ENCODE data around the gene LRP1B.
A peak's percentile ranks its signal among the peaks of the same experiment; 100 is the strongest.

LRP1B gene

DNA sequence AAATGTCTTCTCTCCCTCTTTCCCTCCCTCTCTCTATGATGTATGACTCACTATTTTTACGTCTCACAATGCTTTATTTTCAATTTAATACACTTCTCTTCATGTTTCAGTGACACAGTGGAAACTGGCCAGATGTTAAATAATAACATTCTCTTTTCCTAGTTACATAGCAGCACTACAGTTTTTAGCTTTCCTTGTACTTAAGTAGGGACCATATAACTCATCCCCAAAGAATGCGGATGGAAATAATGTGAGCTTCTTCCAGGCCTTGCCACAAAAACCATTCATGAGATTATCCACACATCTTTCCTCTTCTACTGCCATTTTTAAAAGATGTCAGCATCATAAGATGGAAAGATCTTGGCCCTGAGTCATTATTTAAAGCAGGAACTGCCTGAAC, 789.4 kb downstream of the LRP1B start:
- no peak for DNase-seq

DNA sequence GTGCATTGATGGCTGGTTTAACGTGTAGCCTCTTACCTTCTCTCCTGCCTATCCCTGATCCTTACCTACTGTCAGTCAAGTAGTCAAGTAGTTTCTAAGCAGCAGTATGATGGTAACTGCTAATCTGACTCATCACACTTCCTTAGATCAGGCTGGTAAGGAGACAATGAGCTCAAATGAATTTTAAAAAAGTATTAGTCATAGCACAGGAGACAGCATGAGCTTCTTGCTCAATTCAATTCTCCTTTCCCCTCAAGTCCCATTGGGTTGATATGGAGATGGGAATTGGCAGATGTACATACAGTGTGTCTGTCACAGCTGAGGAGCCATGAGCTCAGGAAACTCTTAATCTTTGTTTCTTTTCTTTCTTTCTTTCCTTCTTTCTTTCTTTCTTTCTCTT, 799.7 kb downstream of the LRP1B start:
- no peak for DNase-seq

DNA sequence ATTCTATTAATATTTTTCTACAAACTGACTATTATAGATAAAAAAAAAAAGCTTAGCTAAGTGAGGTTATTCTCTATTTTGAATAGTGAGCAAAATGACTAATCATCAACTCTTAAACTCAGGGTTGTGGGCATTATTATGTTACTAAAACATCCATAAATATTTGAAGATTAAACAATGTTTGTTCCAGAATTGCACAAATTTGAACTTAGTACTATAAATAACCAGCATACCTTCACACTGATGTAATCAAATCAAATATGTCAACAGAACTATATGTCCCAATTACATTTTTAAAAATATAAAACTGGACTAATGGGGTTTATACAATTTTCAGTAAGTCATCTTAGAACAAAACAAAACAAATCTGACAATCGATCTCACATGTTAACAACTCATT, 800.9 kb downstream of the LRP1B start:
- DNase-seq = no peak

DNA sequence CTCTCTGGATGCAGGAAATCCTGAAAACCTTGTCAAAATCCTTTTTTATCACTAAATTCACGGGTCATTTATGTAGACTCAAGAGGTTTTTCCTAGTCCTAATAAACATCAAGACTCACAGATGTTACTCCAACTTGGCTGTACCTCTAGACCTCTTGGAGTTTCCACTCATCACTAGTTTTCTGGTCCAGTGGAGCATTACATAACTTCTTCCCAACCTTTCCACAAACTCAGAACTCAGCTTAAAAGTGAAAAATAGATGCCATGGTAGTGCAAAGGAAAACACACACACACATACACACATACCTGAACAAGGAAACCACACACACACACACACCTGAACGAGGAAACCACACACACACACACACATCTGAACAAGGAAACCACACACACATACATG, 807.2 kb downstream of the LRP1B start:
- no peak for DNase-seq

DNA sequence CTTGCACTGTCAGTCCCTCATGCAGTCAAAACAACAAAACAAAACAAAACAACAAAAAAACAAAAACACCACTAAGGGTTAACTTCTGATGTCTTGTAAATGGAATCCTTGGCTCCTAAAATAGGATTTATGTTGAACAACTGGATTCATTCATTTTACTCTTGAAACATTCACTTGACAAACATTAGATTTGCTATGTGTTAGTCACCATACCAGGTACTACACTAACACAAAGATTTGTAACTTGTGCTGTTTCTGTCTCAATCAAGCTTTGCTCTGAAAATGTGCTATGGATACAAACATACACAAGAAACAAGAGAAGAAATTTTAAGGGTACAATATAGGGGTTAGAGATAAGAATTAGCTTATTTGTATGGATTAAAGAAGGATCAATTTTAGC, 812.8 kb downstream of the LRP1B start:
- DNase-seq = no peak

DNA sequence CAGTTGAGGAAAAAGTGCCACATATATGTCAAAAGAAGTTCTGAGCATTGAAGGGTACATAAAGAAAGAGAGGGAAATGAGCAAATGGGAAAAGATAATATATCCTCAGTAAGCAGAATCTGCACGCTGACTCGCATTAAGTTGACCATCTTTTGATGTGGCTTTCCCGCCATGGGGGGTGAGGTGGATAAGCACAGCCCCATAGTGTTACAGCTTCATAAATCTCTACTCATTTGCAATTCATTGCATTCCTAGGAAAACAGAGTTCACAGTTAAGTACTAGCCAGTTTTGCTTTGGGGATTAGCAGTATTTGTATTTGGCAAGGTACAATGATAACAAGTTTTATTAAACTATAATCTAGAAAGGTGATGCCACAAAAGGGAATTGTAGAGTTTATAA, 814.2 kb downstream of the LRP1B start:
- no peak for DNase-seq

DNA sequence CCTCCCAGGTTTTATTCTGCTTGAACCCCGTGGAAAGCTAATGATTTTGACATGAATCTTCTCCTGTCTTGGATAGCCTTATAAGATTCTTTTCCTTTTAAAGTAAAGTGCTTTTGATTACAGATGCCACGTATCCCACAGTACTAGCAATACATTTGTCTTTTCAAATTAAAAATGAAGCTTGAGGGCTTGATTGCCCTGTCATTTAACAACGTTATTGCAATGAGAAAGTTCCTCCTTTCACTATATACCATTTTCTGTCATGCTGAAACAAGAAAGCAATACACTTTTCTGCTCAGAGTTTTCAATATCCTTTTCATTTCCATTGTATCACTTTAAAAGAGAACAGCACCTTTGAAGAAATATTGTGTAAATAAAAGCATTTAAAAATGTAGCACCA, 814.7 kb downstream of the LRP1B start:
- DNase-seq = no peak

DNA sequence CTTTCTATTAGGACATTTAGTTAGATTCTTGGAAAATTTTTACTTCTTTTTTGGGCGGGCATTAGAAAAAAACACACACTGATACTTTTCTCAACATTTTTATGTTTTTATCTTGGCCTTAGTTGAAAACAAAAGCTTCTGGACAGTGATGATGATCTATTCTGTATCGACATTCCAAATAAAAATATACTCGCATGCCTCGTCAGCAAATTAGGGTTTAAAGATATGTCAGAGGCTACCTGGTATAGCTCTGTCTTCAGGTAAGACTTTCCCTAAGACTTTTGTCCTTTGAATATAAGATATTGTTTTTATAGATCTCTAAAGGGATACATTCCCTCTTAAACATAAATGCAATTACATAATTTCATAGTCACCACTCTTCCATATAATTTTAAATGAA, 816.8 kb downstream of the LRP1B start:
- DNase-seq = no peak

DNA sequence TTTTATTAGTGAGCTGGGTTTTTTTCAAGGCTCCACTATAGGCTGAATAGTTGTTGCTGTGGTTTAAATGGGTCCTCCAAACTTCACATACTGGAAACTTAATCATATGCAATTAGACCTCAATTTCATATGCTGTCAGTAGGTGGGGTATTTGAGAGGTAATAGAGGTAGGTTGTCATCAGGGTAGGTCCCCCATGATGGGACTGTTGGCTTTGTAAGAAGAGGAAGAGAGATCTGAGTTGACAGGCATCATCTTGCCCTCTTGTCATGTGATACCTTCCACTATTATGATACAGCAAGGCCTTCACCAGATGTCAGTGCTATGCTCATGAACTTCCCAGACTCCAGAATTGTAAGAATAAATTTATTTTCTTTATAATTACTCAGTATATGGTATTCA, 819.4 kb downstream of the LRP1B start:
- no peak for DNase-seq

DNA sequence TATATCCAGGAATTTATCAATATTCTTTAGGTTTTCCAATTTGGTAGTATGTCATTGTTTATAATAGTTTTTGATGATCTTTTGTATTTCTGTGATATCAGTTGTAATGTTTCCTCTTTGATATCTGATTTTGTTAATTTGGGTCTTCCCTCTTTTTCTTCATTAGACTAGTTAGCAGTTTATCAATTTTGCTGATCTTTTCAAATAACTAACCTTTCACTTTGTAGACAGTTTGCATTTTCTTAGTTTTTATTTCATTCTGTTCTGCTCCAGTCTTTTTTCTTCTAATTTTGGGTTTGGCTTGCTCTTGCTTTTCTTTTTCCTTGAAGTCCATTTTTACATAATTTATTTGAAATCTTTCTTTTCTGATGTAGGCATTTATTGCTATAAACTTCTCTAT, 824.4 kb downstream of the LRP1B start:
- DNase-seq = no peak

DNA sequence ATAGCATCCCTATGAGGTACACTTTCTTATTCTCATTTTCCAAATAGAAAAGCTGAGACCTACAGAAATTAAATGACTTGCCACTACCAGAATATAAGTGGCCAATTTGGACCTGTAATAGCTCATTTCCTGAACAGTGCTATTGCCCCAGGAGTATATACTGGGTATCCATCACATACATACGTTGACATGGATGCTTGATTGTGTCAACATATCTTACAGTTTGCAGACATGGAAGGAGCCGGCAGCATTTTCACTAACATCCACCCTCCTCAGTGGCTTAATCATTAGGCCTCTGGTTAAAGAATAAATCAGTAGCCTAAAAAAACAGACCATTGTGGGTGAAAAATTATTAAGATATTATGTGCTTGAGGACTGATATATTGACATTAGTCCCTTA, 829.3 kb downstream of the LRP1B start:
- no peak for DNase-seq

DNA sequence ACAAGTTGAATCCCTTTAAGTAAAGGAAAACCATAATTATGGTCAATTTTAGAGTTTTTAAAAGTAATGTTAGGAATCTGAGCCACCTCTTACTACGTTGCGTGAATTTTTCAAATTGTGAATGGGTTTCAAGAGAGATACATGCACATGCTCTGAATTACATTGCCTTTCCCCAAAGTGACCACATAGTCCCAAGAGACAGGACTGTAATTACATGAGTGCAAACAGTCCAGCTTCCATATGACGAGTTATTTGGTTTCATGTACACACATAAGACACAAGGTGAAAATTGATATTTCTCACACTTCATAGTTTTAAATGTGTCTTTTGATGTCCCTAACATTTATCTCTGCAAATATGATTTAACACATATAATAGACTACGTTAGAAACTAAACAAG, 850.8 kb downstream of the LRP1B start:
- no peak for DNase-seq

DNA sequence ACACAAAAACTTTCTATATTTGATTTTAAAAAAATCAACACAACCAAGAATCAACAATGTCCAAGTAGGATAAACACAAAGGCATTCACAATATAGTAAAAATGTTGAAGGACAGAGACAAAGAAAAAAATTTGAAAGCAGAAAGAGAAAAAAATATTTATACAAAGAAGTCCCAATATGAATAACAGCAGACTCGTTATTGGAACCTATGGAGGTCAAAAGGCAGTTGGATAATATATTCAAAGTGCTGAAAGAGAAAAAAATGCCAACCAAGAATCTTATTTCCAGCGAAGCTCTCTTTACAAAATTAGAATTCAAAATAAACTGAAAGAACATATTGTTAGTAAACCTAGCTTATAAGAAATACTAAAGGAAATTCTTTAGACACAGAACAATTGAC, 859.5 kb downstream of the LRP1B start:
- no peak for DNase-seq

DNA sequence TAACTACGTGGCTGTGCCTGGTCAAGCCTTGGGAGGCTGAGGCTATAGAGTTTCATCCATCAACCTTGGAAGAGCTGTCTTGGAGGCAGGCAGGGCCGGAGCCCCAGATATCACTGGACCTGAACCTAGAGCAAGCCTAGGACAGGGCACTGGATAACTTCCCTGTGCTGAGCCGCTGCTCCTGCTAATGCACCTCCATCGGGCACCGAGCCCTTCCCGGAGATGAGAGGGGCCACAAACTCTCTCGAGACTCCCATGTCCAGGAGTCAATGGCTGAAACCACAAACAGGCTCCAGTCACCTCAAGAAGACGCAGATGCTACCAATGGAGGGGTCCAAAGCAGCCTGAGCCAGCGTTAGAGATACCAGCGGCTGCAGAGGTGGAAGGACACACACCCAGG, 866.0 kb downstream of the LRP1B start:
- no peak for DNase-seq

DNA sequence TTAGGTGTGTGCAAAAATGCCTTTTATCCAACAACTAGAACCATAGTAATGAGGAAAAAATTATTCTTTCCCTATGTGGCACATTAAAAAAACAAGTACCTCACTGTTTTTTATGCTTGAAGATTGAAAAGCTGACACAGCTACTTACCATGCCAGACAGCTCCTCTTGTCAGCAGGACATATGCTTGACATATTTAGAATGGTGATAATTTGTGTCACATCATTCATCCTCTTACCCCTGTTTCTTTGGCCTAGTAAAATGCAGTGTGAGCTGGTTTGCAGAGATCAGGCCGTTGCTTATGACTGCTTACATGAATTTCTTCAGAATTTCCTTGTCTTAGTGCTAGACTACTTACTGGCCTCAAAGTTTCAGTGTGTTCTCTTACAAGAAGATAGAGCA, 869.9 kb downstream of the LRP1B start:
- DNase-seq = no peak

DNA sequence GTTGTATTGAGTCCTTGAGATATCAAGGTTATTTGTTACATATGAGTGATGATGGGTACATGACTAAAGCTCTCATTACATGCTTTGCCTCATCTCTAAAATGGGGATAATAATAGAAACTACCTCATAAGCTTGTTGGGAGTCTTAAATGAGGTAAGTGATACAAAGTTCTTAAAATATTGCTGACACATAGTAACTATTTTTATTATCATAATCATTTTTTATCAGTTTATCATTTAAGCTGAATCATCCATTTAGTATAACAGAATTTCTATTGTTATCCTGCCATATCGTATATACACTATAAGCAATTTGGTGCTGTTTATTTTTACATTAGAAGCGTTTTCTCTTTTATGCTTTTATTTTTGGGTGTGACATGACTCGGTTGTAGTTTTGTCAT, 871.1 kb downstream of the LRP1B start:
- no peak for DNase-seq

DNA sequence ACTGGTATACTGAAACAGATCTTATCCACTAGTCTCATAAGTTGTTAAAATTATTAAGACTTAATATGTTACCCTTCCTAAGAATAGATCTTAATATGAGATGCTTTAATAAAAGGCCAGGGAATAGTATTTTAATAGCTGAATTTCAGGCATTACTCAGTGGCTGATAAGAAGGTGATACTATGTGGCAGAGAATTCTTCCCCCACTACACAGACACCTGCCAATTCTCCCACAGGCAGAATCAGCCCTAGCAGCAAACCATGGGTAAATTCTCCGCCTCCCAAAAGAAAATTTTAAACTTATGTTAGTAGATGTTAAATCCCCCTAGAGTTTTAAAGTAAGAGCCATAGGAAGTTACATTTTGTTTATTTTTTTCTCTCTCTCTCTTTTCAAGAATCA, 888.8 kb downstream of the LRP1B start:
- no peak for DNase-seq

DNA sequence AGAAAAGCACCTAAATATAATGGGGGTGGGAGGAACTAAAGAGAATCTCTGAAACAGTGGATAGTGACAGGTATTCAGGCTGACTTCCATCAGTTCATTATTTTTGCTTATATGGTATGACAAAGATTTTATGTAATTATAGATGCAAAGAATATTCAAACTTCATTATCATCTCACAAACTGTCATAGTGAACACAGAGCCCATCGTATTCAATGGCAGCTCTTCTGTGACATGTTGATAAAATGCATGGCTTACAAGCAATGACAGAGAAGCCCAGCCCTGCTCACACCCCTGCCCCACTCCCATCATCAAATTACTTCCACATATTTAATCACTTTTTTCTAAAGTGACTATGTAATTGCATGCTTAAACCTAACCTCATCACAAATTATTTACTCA, 904.3 kb downstream of the LRP1B start:
- no peak for DNase-seq

DNA sequence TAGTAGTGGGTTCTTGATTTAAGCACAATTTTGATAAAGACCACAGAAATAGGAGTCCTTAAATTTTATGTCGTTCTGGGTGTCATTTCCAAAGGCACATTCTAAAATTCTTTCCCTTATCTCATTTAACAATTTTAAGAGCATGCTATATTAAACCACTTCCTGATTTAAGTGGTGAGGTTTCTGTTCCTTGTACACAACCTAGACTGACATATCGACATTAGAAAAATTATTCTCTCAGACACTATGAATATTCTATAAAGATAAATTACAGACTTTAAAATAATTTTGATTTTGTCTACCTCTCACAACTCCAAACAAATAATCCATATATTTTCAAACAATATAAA, 923.8 kb downstream of the LRP1B start:
- DNase-seq = no peak

DNA sequence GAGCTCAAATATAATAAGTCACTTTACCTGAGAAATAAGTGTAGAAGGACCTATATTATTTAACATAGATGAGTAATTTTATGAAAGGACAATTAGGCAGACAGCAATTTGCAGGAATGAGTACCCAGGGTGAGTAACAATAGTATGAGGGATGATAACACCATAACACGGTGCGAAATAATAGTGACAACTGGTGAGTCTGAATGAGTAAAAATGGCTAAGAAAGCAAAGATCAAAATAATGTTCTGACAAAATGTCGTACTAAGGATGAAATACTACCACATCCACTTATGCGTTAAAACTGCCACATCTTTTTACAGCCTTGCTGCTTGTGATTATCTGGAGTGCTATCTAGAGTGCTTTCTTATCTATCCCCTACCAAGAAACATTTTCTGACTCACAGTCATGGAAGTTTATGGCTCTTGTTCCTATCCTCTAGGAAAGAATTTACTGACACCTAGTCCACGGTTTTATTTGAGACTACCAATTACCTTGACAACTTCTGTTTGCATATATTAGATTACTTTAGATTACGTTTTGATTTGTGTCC, 929.7 kb downstream of the LRP1B start:
- no peak for DNase-seq

DNA sequence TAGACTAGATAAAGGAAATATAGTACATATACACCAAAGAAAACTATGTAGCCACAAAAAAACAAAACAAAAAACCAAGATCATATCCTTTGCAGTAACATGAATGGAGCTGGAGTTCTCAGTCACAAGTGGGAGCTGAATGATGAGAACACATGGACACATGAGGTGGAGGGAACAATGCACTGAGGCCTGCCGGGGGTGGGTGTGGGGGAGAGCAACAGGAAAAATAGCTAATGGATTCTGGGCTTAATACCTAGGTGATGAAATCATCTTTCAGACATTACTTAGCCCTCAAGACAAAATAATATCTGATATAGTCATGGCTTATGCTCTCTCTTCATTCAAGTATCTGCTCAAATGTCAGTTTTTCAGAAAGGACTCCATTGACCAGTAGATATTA, 930.6 kb downstream of the LRP1B start:
- DNase-seq = no peak

DNA sequence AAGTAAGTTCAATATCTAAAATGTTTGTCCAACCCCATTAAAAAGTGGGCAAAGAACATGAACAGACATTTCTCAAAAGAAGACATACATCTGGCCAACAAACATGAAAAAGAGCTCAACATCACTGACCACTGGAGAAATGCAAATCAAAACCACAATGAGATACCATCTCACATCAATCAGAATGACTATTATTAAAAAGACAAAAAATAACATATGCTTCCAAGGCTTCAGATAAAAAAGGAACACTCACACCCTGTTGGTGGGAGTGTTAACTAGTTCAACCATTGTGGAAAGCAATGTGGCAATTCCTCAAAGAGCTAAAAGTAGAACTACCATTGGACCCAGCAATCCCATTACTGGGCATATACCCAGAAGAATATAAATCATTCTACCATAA, 931.1 kb downstream of the LRP1B start:
- no peak for DNase-seq

DNA sequence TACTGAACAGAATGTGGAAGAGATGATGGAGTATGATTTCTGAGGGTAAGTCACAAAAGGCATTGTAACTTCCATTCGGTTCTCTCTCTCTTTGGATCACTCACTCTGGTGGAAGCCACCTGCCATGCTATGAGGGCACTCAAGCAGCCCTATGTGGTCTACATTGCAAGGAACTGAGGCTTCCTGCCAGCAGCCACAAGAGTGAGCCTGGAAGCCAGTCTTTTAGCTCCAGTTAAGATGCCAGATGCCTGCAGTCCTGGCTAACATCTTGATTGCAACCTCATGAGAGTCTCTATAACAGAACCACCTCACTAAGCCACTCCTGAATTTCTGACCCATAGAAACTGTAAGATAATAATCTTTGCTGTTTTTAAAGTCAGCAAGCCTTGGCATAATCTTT, 935.7 kb downstream of the LRP1B start:
- DNase-seq = no peak

DNA sequence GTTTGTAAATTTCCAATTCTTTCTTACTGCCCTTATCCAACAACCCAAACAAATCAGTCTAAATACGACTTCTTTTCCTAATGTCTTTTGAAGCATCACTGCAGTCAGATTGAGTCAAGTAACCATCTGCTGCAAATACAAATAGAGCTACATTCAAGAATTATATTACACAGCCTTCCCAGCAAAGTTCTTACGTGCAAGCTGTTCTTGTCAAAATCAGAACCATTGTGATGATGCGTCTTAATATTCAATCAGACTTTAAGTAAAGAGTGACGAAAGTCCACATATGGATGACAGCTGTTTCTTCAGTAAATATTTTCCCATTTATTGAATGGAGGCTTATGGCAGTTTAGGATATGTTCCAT, 943.8 kb downstream of the LRP1B start:
- peak in 1 of 58 donors; percentile 9 for DNase-seq

Measured in anterior cingulate cortex (tissue), 58 donors.